Astrocyte of the cerebellum (primary cell): ENCODE results near the gene IPO7.

ENCODE experiments used
- DNase-seq: peaks from one replicate; pipeline ENCODE4 v3.0.0-alpha.2; 2011; ENCODE audit warnings: low read depth
- H3K4me3 ChIP-seq: 2 replicates; pipeline ENCODE4 v1.5.1; 2011; ENCODE audit warnings: mild to moderate bottlenecking, low read depth, low read length, moderate library complexity
- in situ Hi-C: cut with HindIII; loops from 2 replicates; pipeline ENCODE4 v1.10.0; 2017; ENCODE audit warnings: low sequenced_read_pairs
- TF ChIP-seq, protein P1 (sequence below): IDR thresholded peaks from 2 replicates; pipeline ENCODE4 v1.5.1; 2012; ENCODE audit warnings: low read length, low read depth, moderate library complexity, mild to moderate bottlenecking; ENCODE audit errors: missing control alignments

IPO7 gene

GRCh38 chr11:9362393-9362863 lies 22.0 kb upstream of the IPO7 start:
- TF ChIP-seq, protein P1, sequence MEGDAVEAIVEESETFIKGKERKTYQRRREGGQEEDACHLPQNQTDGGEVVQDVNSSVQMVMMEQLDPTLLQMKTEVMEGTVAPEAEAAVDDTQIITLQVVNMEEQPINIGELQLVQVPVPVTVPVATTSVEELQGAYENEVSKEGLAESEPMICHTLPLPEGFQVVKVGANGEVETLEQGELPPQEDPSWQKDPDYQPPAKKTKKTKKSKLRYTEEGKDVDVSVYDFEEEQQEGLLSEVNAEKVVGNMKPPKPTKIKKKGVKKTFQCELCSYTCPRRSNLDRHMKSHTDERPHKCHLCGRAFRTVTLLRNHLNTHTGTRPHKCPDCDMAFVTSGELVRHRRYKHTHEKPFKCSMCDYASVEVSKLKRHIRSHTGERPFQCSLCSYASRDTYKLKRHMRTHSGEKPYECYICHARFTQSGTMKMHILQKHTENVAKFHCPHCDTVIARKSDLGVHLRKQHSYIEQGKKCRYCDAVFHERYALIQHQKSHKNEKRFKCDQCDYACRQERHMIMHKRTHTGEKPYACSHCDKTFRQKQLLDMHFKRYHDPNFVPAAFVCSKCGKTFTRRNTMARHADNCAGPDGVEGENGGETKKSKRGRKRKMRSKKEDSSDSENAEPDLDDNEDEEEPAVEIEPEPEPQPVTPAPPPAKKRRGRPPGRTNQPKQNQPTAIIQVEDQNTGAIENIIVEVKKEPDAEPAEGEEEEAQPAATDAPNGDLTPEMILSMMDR, result no peak
- DNase-seq, result no peak
- H3K4me3 ChIP-seq, result no peak overlapping the region
- in situ Hi-C loops, result no loop called here

GRCh38 chr11:9363954-9364912 lies 20.2 kb upstream of the IPO7 start:
- TF ChIP-seq, protein P1, result no peak
- in situ Hi-C loops, result no loop called here
- peak; percentile 87 for DNase-seq
- peak overlapping the region; percentile 34 for H3K4me3 ChIP-seq

DNA sequence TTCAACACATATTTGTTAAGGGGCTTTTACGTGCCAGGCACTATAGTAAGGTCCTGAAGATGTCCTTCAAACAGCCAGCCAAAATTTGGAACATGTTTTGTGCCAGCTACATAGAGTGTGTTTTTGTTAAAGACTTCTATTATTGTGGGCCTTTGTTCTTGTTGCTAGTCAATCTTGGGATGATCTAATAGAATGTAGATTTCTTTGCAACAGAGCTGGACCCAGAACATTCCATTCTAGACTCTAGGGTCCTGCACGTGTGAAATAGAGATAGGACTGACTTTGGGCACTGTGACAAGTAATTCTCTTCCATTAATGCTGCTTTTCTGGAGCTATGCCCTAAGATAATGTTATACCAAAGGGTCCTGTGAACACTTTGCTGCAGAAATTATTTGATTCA lies 16.9 kb upstream of the IPO7 start:
- in situ Hi-C loops, result no loop called here
- H3K4me3 ChIP-seq, result no peak overlapping the region
- DNase-seq, result no peak
- TF ChIP-seq, protein P1, result no peak

GRCh38 chr11:9377036-9377435 lies 7.4 kb upstream of the IPO7 start:
- in situ Hi-C loops, result no loop called here
- no peak overlapping the region for H3K4me3 ChIP-seq
- TF ChIP-seq, protein P1, result no peak
- DNase-seq, result no peak

- in situ Hi-C loops, result no loop called here
- DNase-seq, result no peak
- TF ChIP-seq, protein P1, result no peak
- no peak overlapping the region for H3K4me3 ChIP-seq
Observed at GRCh38 chr11:9379041-9379440, 5.4 kb upstream of the IPO7 start.

DNA sequence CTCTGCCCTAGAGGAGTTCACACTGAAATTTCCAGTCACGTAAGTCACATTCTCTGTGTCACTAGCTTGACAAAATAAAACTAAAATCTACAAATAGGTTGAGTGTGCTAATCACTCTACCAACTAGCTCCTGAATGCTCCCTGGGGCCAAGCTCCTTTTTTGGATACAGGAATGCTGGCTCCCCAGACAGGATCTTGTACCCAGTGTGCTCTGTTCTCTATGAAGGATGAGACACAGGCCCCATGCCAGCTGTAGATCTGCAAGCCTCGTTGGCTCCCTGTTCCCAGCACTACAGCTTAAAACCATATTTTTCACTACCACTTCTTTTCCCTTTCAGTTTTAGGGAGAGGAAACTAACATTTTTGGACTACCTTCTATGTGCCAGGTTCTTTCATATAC lies 3.7 kb upstream of the IPO7 start:
- H3K4me3 ChIP-seq, result no peak overlapping the region
- in situ Hi-C loops, result no loop called here

More for the DNA sequence above, 3.7 kb upstream of the IPO7 start:
- DNase-seq, result no peak
- TF ChIP-seq, protein P1, result no peak
